HCT116 (cell line): ENCODE data around the gene SNORC. TPM values are rescaled to one million over a fixed set of nuclear protein-coding genes. Genes with fewer than 3 reads are reported as not detected.

Source experiments
- ATAC-seq: fragments of 200-7000 bp; cut with Tn5 transposase; 2 replicates; pipeline ENCODE4 v1.9.1; 2020; ENCODE audit warnings: mild to moderate bottlenecking, moderate library complexity
- BruUV-seq: library from RNA; stranded (reverse); fragments of 400-500 nt; replicated peaks from 2 replicates; lab custom pipeline; 2021; lab: Mats Ljungman, UMichigan
- CTCF ChIA-PET: fragments of 300-600 bp; sonication (Branson Sonifier 250); formaldehyde crosslinking; loops from one replicate; lab custom pipeline; 2021; ENCODE audit warnings: antibody characterized with exemption; lab: Charles Lee
- POLR2A ChIA-PET: fragments of 300-600, 350-600 bp; sonication (Branson Sonifier 250); formaldehyde crosslinking; loops from one replicate; lab custom pipeline; 2021; ENCODE audit warnings: antibody characterized with exemption; lab: Charles Lee
- RAD21 ChIA-PET, 2 experiments: fragments of 300-600 bp; sonication (Branson Sonifier 250); formaldehyde crosslinking; loops; one replicate each; lab custom pipeline; 2023; ENCODE audit warnings: low total read pairs in 2 of 2; ENCODE audit not compliant: uncharacterized antibody in 2 of 2, unreplicated experiment in 2 of 2, low non-redundant PET in 1 of 2; lab: Charles Lee
- DNase-seq: peaks from one replicate; pipeline ENCODE4 v3.0.0-alpha.2; 2010; ENCODE audit warnings: low read depth, low spot score
- H2AFZ ChIP-seq: fragments of 200-600 bp; shearing (Covaris generic), sonication (generic); 2 replicates; pipeline ENCODE4 v1.6.1; 2017; ENCODE audit warnings: low read depth, mixed run types, mixed read lengths, antibody characterized with exemption, low read length; ENCODE audit not compliant: poor library complexity, severe bottlenecking
- H3K27ac ChIP-seq: 2 replicates; pipeline ENCODE4 v1.5.1; 2012; ENCODE audit warnings: low read depth, low read length
- H3K27me3 ChIP-seq: fragments of 200-600 bp; sonication (generic); 2 replicates; pipeline ENCODE4 v1.6.1; 2016; ENCODE audit warnings: mixed run types, low read length, mixed read lengths; ENCODE audit not compliant: insufficient read depth
- H3K36me3 ChIP-seq, 2 experiments: fragments of 200-500 bp in 1 of 2; fragments of 200-600 bp in 1 of 2; sonication (Bioruptor generic) in 1 of 2; sonication (generic) in 1 of 2; 2 replicates each; pipeline versions ENCODE4 v1.5.1 to v1.6.1; 2014 to 2016; ENCODE audit warnings: low read length in 2 of 2, inconsistent platforms in 1 of 2, mixed read lengths in 1 of 2, mixed run types in 1 of 2; ENCODE audit not compliant: insufficient read depth in 2 of 2, control insufficient read depth in 1 of 2
- H3K4me1 ChIP-seq, 2 experiments: fragments of 200-600 bp in 1 of 2; sonication (generic) in 1 of 2; 2 replicates each; pipeline versions ENCODE4 v1.5.1 to v1.6.1; 2012 to 2017; ENCODE audit warnings: low read length in 2 of 2, inconsistent platforms in 1 of 2, mild to moderate bottlenecking in 1 of 2, mixed read lengths in 1 of 2, mixed run types in 1 of 2, moderate library complexity in 1 of 2; ENCODE audit not compliant: insufficient read depth in 2 of 2, control insufficient read depth in 1 of 2
- H3K4me2 ChIP-seq: fragments of 200-600 bp; sonication (generic); 2 replicates; pipeline ENCODE4 v1.6.1; 2017; ENCODE audit warnings: mixed run types, low read length, mixed read lengths
- H3K4me3 ChIP-seq, 2 experiments: fragments of 200-600 bp in 1 of 2; sonication (generic) in 1 of 2; replicated peaks in 1 of 2; 2 replicates each; pipeline ENCODE4 v1.5.1; 2011 to 2016; ENCODE audit warnings: low read length in 2 of 2, control low read depth in 1 of 2, low read depth in 1 of 2, mild to moderate bottlenecking in 1 of 2, mixed read lengths in 1 of 2, mixed run types in 1 of 2
- H3K79me2 ChIP-seq: fragments of 200-600 bp; sonication (generic); 2 replicates; pipeline ENCODE4 v1.6.1; 2017; ENCODE audit warnings: mild to moderate bottlenecking, mixed run types, low read length, moderate library complexity, mixed read lengths; ENCODE audit not compliant: insufficient read depth
- H3K9ac ChIP-seq: fragments of 200-600 bp; sonication (generic); 2 replicates; pipeline ENCODE4 v1.6.1; 2016; ENCODE audit warnings: low read length, mixed read lengths
- H3K9me2 ChIP-seq: fragments of 200-600 bp; sonication (generic), shearing (Covaris generic); 2 replicates; pipeline ENCODE4 v1.6.1; 2017; ENCODE audit warnings: mixed run types, mild to moderate bottlenecking, moderate library complexity; ENCODE audit not compliant: insufficient read depth
- H3K9me3 ChIP-seq, 2 experiments: fragments of 200-500 bp in 1 of 2; fragments of 200-600 bp in 1 of 2; sonication (Bioruptor generic) in 1 of 2; sonication (generic) in 1 of 2; 2 replicates each; pipeline ENCODE4 v1.6.1; 2014 to 2017; ENCODE audit warnings: low read length in 2 of 2, mixed read lengths in 2 of 2, inconsistent platforms in 1 of 2, low read depth in 1 of 2, mild to moderate bottlenecking in 1 of 2, mixed run types in 1 of 2, moderate library complexity in 1 of 2; ENCODE audit not compliant: control insufficient read depth in 1 of 2, insufficient read depth in 1 of 2
- H4K20me1 ChIP-seq: fragments of 200-600 bp; sonication (generic), shearing (Covaris generic); 2 replicates; pipeline ENCODE4 v1.6.1; 2017; ENCODE audit warnings: mixed run types, mild to moderate bottlenecking, moderate library complexity; ENCODE audit not compliant: insufficient read depth
- CEBPB ChIP-seq: IDR thresholded peaks from 2 replicates; pipeline ENCODE4 v1.6.1; 2012; ENCODE audit warnings: low read depth
- JUND ChIP-seq: IDR thresholded peaks from 2 replicates; pipeline ENCODE4 v1.6.1; 2012
- SIN3A ChIP-seq: IDR thresholded peaks from 2 replicates; pipeline ENCODE4 v1.6.1; 2012; ENCODE audit warnings: low read depth
- SRF ChIP-seq: IDR thresholded peaks from 2 replicates; pipeline ENCODE4 v1.6.1; 2012; ENCODE audit warnings: low read depth
- intact Hi-C: fragments of 100-400 bp; cut with micrococcal nuclease; formaldehyde crosslinking; loops from 2 replicates; pipeline ENCODE4 v1.10.0; 2022
- total RNA-seq: library from RNA; stranded (reverse); gene quantifications from one replicate; pipeline ENCODE4 v1.2.1, GENCODE V29; 2021; ENCODE audit not compliant: unreplicated experiment
- TF ChIP-seq, protein P1 (sequence below): IDR thresholded peaks from 2 replicates; pipeline ENCODE4 v1.6.1; 2012; ENCODE audit warnings: low read depth

SNORC gene
- total RNA-seq, 1 experiment from 2014 or later: 14.0 TPM

DNA sequence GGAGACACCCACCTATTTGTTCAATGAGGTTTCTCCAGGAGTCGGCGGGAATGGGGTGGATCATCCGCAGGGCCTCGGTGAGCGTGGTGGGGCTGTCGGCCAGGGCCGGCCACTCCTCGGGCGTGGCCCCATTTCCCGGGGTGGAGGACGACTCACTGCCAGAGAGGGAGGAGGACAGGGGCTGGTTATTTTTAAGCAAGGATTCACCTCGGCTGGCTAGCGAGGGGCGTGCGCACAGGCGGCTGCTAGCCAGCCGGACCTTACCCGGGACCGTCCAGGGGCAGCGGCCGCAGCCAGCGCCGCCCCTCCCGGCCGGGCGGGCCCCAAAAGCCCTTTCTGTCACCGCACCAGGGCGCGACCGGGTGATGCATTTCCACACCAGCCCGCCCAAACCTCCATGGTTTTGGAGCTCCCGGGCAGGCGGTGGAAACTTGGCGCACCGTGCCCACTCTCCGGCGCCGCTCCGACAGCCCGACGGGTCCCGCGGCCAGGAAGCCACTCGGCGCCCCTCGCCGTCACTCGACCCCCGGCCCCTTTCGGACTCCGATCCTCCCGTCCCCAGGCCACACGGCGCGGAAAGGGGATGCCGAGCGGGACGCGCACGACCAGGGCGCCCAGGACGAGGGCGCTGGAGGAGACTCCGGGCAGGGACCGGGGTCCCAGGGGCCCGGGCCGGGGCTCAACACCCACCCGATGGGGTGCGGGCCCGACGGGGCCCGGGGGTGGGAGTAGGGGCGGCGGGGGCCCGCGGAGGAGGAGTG, 57.1 kb downstream of the SNORC start:
- Histone ChIP-seq H4K20me1 (no peaks in the 10 kb centered on the region), H3K9me2 (no peaks in the 10 kb centered on the region), H3K4me2 (no peak overlapping the region), H3K27me3 (no peaks in the 10 kb centered on the region), H3K9ac (no peak overlapping the region), H3K36me3 (no peaks in the 10 kb centered on the region), H3K79me2 (no peaks in the 10 kb centered on the region), H3K4me1 (no peaks in the 10 kb centered on the region; a peak in 1 of 4 replicates), H3K4me3 (no peak overlapping the region), H3K9me3 (no peaks in the 10 kb centered on the region), H2AFZ (no peak overlapping the region), H3K27ac (no peak overlapping the region)
- ChIA-PET RAD21 (no interaction called here), POLR2A (no interaction called here), CTCF (no interaction called here)
- BruUV-seq: no TSS peak
- no peak for ATAC-seq
- TF ChIP-seq SIN3A (no peak), SRF (no peak), JUND (no peak), CEBPB (no peak)
- TF ChIP-seq, protein P1, sequence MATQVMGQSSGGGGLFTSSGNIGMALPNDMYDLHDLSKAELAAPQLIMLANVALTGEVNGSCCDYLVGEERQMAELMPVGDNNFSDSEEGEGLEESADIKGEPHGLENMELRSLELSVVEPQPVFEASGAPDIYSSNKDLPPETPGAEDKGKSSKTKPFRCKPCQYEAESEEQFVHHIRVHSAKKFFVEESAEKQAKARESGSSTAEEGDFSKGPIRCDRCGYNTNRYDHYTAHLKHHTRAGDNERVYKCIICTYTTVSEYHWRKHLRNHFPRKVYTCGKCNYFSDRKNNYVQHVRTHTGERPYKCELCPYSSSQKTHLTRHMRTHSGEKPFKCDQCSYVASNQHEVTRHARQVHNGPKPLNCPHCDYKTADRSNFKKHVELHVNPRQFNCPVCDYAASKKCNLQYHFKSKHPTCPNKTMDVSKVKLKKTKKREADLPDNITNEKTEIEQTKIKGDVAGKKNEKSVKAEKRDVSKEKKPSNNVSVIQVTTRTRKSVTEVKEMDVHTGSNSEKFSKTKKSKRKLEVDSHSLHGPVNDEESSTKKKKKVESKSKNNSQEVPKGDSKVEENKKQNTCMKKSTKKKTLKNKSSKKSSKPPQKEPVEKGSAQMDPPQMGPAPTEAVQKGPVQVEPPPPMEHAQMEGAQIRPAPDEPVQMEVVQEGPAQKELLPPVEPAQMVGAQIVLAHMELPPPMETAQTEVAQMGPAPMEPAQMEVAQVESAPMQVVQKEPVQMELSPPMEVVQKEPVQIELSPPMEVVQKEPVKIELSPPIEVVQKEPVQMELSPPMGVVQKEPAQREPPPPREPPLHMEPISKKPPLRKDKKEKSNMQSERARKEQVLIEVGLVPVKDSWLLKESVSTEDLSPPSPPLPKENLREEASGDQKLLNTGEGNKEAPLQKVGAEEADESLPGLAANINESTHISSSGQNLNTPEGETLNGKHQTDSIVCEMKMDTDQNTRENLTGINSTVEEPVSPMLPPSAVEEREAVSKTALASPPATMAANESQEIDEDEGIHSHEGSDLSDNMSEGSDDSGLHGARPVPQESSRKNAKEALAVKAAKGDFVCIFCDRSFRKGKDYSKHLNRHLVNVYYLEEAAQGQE: no peak
- intact Hi-C loops: no loop called here
- DNase-seq: no peak
